HG02870 (cell line): Measurements from ENCODE around the gene CDK6.
A peak's percentile ranks its signal among the peaks of the same experiment; 100 is the strongest.

ENCODE experiments used
- ATAC-seq: cut with Tn5 transposase; IDR thresholded peaks from one replicate; pipeline ENCODE4 v1.9.1; 2021; ENCODE audit warnings: mild to moderate bottlenecking, moderate library complexity; ENCODE audit not compliant: unreplicated experiment

The CDK6 gene

DNA sequence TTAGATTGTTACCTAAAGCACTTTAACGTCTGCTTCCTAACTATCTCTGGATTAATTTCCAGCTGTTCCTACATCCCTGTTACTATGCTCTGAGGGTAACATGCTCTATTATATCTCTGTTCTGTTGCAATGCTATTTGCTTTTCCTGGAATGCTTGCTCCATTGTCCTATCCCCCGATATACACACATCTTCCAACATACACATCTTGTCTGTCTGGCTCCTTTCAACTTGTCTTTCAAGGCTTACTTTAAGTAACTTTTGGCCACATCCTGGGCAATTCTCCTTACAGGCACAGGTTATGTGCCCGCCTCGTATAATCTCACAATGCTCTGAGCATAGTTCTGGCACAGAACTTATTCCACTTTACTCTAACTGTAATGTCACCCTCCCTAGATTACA, 96.2 kb downstream of the CDK6 start:
- ATAC-seq: no peak

- ATAC-seq: no peak
Observed at GRCh38 chr7:92739091-92739490, 97.3 kb downstream of the CDK6 start.

DNA sequence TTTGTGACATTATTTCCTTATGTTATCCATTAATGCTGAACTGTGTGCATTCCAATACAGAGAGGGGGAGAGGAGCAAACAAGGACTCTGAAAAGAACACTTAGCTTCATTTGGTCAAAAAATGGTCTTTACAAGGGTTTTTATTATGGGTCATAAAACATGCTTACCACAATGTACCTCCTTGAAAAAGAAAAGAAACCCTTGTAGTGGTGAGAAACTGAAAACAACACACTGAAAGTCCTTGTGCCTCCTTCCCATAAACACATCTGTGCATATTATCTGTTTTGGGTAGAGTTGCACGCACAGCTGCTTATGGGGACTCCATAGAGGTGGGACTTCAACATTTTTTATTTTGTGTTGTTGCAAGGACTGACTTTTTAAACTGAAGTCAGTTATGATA, 98.7 kb downstream of the CDK6 start:
- ATAC-seq: peak; percentile 93

DNA sequence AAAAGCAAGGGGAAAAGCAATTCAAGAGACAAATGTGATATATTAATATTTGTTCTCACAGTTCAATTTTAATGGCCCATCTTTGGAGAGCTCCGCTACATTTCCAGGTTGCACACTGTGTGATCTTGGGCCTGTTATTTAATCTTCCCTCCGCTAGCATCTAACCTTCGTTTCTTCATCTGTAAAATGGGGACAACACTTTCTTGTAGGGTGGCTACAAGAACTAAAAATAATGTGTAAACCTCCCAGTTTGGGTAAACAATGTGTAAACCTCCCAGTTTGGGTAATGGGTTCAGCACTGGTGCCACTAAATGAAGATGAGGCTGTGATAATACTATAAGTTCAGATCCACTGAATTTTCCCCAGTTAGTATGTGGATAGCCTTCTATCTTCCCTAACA, 99.5 kb downstream of the CDK6 start:
- ATAC-seq: no peak

DNA sequence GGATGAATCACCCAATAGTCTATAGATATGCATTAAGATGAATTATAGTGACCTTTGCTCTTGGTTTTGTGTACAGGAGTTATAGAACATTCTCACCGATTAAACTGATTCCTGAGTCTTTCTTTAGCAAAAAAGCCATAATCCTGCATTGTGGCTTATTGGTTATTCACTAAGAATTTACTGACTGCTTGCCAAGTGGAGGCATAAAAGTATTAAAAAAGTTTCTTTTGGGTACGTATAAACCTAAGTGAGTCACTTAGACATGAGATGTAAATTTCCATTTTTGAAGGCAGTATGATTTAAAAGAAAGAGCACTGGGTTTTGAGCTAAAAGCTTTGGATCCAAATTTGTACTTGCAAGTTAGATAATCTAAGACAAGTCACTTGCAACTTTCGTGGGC, 100.7 kb downstream of the CDK6 start:
- ATAC-seq: no peak

- no peak for ATAC-seq
Observed at GRCh38 chr7:92732316-92733036, 103.9 kb downstream of the CDK6 start.

GRCh38 chr7:92731335-92732063, 104.9 kb downstream of the CDK6 start:
- ATAC-seq: no peak

DNA sequence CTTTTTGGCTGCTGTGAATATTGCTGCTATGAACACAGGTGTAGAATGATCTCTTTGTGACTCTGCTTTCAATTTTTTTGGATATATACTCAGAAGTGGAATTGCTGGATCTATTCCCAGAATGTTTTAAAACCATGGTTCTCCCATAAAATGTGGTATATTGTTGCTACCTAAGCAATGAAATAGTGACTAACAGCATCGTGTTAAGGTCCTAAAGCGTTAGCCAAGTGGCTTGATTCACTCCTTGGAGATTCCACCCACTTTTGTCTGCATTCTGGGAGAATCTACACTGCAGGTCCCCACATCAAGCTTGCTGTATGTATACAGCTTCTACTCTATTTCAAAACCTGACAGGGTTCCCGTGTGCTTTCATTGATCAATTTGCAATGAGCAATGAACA, 105.6 kb downstream of the CDK6 start:
- no peak for ATAC-seq

GRCh38 chr7:92729751-92730150, 106.6 kb downstream of the CDK6 start:
- ATAC-seq: no peak

DNA sequence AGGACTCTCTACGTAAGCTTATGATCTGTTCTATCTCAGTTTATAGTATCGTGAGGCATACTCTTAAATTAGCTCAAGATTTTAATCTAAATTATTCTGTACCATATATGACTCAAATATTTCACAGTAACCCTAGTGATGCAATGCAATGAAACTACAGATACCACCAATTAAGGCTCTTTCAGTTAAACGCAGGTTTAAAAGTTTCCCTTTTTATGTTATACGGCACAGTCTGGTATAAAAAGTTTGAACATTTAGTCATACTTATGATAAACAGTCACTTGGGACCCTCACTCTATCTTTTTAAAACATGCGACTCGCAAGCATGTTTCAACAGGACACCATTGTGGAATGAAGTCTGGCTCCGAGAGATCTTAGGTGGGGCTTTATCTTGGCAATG, 107.2 kb downstream of the CDK6 start:
- no peak for ATAC-seq

- no peak for ATAC-seq
Observed at GRCh38 chr7:92727755-92728154, 108.6 kb downstream of the CDK6 start.

- ATAC-seq: no peak
Observed at GRCh38 chr7:92725161-92725925, 111.0 kb downstream of the CDK6 start.

- no peak for ATAC-seq
Observed at GRCh38 chr7:92723943-92724342, 112.4 kb downstream of the CDK6 start.

GRCh38 chr7:92723205-92723604, 113.2 kb downstream of the CDK6 start:
- ATAC-seq: no peak

DNA sequence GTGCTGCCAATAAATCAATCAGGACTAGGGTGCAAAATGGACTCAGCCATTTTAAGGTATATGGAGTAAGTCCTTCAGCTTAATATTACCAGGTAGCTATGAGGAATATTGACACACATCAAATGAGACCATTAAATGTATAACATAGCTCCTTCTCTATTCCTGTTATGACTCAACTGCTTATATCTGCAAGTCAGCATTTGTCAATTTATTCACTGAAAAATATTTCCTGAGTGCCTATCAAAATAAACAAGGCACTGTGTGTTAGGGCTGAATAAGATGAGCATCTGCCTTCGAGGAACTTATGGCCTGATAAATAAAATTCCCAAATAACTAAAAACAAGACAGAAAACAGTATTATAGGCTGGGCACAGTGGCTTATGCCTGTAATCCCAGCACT, 113.8 kb downstream of the CDK6 start:
- ATAC-seq: no peak

- ATAC-seq: peak; percentile 70
Observed at GRCh38 chr7:92720604-92721350, 115.6 kb downstream of the CDK6 start.

DNA sequence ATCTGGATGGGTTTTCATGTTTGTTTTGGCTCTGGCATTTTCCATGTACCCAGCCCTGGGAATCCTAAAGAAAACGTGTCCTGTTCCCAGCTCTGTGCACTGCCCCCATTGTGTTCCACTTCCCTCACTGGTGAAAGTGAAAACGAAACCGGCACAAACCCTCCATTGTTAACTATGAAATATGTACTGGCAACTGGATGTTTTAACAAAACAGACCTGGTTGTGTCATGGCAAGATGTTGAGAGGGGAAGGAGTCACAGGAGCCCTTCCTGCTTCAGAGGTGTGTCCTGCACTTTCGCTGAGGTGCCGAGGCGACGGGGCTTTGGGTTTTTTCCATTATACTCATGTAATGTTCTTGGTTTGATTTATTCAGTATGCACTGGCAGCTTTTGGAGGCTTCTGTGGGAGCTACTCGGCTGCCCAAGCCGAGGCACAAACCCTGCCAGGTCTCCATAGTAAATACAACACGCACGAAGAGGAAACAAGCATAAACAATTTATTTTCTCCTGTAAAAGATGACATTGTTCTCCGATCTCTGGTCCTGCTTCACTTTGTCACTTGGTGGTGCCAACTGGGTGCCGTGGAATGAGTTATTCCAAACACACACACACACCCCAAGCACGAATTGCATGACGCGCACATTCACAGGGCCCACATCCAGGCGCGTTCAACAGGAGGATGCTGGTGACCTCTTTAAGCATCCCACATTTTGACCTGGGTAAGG, 118.2 kb downstream of the CDK6 start:
- ATAC-seq: peak; percentile 39

GRCh38 chr7:92717623-92717992, 118.8 kb downstream of the CDK6 start:
- no peak for ATAC-seq

DNA sequence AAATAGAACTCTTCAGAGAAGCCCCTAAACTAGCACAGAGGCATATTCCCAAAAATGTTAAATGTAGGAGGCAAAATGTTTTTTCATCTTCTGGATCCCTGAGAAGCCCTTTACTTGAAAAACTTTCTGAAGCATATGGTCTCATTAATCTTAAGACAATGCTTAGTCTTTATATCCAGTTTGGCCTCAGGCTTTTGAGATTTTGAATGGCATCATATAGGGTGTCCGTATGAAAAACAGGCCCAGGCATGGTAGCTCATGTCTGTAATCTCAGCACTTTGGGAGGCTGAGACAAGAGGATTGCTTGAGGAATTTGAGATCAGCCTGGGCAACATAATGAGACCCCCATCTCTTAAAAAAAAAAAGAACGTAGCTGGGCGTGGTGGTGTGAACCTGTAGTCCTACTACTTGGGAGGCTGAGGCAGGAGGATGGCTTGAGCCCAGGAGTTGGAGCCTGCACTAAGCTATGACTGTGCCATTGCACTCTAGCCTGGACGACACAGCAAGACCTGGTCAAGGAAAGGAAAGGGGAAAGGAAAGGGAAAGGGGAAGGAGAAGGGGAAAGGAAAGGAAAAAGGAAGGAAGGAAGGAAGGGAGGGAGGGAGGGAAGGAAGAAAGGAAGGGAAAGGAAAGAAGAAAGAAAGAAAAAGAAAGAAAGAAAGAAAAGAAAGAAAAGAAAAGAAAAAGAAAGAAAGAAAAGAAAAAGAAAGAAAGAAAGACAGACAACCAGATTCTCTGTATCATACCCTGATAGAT, 119.4 kb downstream of the CDK6 start:
- ATAC-seq: no peak

DNA sequence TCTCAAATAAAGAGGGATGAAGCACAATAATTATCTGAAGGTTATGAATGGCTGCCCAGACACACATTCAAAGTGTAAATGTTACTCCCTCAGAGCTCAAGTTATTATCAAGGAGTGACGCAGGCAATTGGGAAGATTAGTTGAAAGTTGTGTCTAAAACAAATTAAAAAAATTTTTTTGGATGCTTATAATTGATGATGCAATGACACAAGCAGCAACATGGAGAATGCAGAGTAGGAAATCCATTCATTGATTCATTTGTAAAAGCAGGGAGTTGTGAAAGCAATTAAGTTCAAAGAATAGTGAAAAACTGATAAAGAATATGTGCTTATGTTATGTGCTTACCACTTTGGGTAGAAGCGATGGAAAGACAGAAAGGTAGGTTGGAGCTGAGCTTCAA, 120.4 kb downstream of the CDK6 start:
- no peak for ATAC-seq
